Natural killer cell (primary cell): ENCODE measurements around the gene TRA2B. TPM values are rescaled to one million over a fixed set of nuclear protein-coding genes. Genes with fewer than 3 reads are reported as not detected.
A peak's percentile ranks its signal among the peaks of the same experiment; 100 is the strongest.

Source experiments
- ATAC-seq, 3 donors: fragments of 150-1000 bp in 2 of 3; fragments of 200-7000 bp in 1 of 3; cut with Tn5 transposase; 1 replicate in 1 of 3; 2 replicates in 2 of 3; pipeline ENCODE4 v1.10.0; 2021; ENCODE audit warnings: mild to moderate bottlenecking in 2 of 3, moderate library complexity in 2 of 3
- DNase-seq, 2 donors: peaks; one replicate each; pipeline versions ENCODE4 v3.0.0 to v3.0.0-alpha.2; 2013 to 2021; ENCODE audit warnings: mixed read lengths in 1 of 2
- H3K27ac ChIP-seq: one replicate; pipeline ENCODE4 v1.5.1; 2013; ENCODE audit warnings: mild to moderate bottlenecking, low read length
- H3K27me3 ChIP-seq: one replicate; pipeline ENCODE4 v1.6.1; 2013; ENCODE audit warnings: low read length; ENCODE audit not compliant: control insufficient read depth, insufficient read depth
- H3K36me3 ChIP-seq: one replicate; pipeline ENCODE4 v1.6.1; 2013; ENCODE audit warnings: low read length; ENCODE audit not compliant: control insufficient read depth, insufficient read depth
- H3K4me1 ChIP-seq: one replicate; pipeline ENCODE4 v1.6.1; 2013; ENCODE audit warnings: low read length; ENCODE audit not compliant: control insufficient read depth, insufficient read depth
- H3K4me3 ChIP-seq: one replicate; pipeline ENCODE4 v1.5.1; 2013; ENCODE audit warnings: low read length
- H3K9me3 ChIP-seq: one replicate; pipeline ENCODE4 v1.6.1; 2013; ENCODE audit warnings: low read length; ENCODE audit not compliant: control insufficient read depth, insufficient read depth
- H3K27ac Mint-ChIP-seq, 2 donors: one replicate each; pipeline ENCODE4 v1.8.0; 2022; ENCODE audit warnings: mild to moderate bottlenecking in 2 of 2, mixed read lengths in 2 of 2, moderate library complexity in 1 of 2
- H3K27me3 Mint-ChIP-seq, 2 donors: one replicate each; pipeline ENCODE4 v1.8.0; 2022; ENCODE audit warnings: low read depth in 2 of 2, mixed read lengths in 2 of 2
- H3K36me3 Mint-ChIP-seq: one replicate; pipeline ENCODE4 v1.8.0; 2022; ENCODE audit warnings: mixed read lengths
- H3K4me1 Mint-ChIP-seq, 2 donors: one replicate each; pipeline ENCODE4 v1.8.0; 2022; ENCODE audit warnings: mixed read lengths in 2 of 2
- H3K4me3 Mint-ChIP-seq: one replicate; pipeline ENCODE4 v1.8.0; 2022; ENCODE audit warnings: mild to moderate bottlenecking, moderate library complexity, mixed read lengths
- H3K9me3 Mint-ChIP-seq, 2 donors: one replicate each; pipeline ENCODE4 v1.8.0; 2022; ENCODE audit warnings: mixed read lengths in 2 of 2
- CTCF ChIP-seq: fragments of 200-600 bp; IDR thresholded peaks from one replicate; pipeline ENCODE4 v1.8.0; 2022; ENCODE audit warnings: antibody characterized with exemption
- WGBS: methylation state at CpG from one replicate; pipeline ENCODE4 v1.1.7; 2013; ENCODE audit warnings: missing lambda C conversion rate; ENCODE audit not compliant: insufficient coverage; 5-methylcytosine and 5-hydroxymethylcytosine counted together
- intact Hi-C: fragments of 100-400 bp; cut with micrococcal nuclease; formaldehyde crosslinking; loops from one replicate; pipeline ENCODE4 v1.14.2; 2022
- total RNA-seq, 4 donors: library from RNA; stranded (reverse); fragments of 120-200 nt in 1 of 4; gene quantifications; one replicate each; pipeline versions ENCODE4 v1.2.3 to v1.2.4, GENCODE V29; 2013 to 2022

Gene TRA2B
- total RNA-seq, 3 donors from 2014 or later (not counting 1 experiment from before 2014, with no cell fraction given): 565 to 669 (median 596) TPM

DNA sequence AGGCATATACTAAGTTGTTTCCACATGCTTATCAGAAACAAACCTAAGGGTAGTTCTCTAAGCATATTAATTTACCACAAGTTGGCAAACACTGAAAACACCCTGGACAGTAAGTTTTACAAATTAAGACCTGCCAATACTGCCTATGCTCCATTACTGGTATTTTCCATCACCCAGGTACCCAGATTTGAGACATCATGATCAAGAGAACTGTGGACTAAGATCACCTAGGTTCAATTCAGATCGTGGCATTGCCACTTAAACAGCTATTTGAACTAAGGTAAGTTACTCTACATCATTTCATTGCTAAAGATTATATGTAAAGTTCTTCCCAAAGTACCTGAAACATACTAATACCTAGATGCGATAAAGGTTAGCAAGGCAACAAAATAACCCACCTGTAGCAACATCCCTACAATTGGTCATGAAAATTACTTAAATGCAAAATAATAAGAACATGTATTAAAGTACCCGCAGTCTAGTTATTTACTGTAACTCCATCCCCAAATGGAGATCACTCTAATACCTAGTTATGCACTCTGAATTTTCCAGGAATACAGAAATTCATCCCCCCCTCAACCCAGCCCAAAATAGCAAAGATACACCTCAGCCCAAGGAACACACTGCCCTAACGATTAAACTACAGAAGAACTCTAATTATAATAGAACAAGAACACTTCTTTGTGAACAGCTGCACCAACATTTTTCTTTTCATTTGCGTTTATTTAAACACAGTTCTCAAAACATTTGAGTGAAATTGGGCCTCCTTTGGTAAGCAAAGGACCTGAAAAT lies 21.6 kb downstream of the TRA2B start:
- ATAC-seq: no peak
- TF ChIP-seq CTCF: no peak
- 96% methylated on average over 5 of the region's 5 CpGs for WGBS

GRCh38 chr3:185915642-185916041 lies 22.2 kb downstream of the TRA2B start:
- Mint-ChIP-seq H3K27me3 (no peaks in the 10 kb centered on the region), H3K4me3 (no peak overlapping the region), H3K4me1 (peaks cover 22 to 28% of the 10 kb centered on the region in 2 donors), H3K36me3 (peaks cover 29% of the 10 kb centered on the region), H3K27ac (peak overlapping the region; percentile 73 to 81), H3K9me3 (no peaks in the 10 kb centered on the region)
- Histone ChIP-seq H3K27me3 (no peaks in the 10 kb centered on the region), H3K27ac (no peak overlapping the region), H3K36me3 (peaks cover 74% of the 10 kb centered on the region), H3K4me3 (no peak overlapping the region), H3K9me3 (no peaks in the 10 kb centered on the region), H3K4me1 (no peaks in the 10 kb centered on the region)
- ATAC-seq (no peak), DNase-seq (no peak)
- intact Hi-C loops: loop anchor here (2.0 kb wide), 1 partner anchor 13 kb away; no protein-coding TSS in a partner anchor
- 98% methylated on average over 4 of the region's 4 CpGs for WGBS
- TF ChIP-seq CTCF: no peak

More for the DNA sequence above, 21.6 kb downstream of the TRA2B start:
- peaks cover 22 to 25% of the 10 kb centered on the region in 2 donors for H3K4me1 Mint-ChIP-seq
- DNase-seq: no peak
- H3K27me3 Mint-ChIP-seq: no peaks in the 10 kb centered on the region
- Histone ChIP-seq H3K4me1 (no peaks in the 10 kb centered on the region), H3K4me3 (no peak overlapping the region), H3K9me3 (no peaks in the 10 kb centered on the region), H3K27ac (no peak overlapping the region), H3K36me3 (peaks cover 80% of the 10 kb centered on the region), H3K27me3 (no peaks in the 10 kb centered on the region)
- H3K36me3 Mint-ChIP-seq: peaks cover 35% of the 10 kb centered on the region
- peak overlapping the region; percentile 73 to 81 for H3K27ac Mint-ChIP-seq
- H3K4me3 Mint-ChIP-seq: no peak overlapping the region
- intact Hi-C loops: no loop called here
- no peaks in the 10 kb centered on the region for H3K9me3 Mint-ChIP-seq

- WGBS: 94% methylated on average over 6 of the region's 6 CpGs
- H3K36me3 Mint-ChIP-seq: peaks cover 23% of the 10 kb centered on the region
- no peaks in the 10 kb centered on the region for H3K27me3 Mint-ChIP-seq
Observed at GRCh38 chr3:185914911-185915629, 22.7 kb downstream of the TRA2B start.

More at GRCh38 chr3:185914911-185915629, 22.7 kb downstream of the TRA2B start:
- Mint-ChIP-seq H3K9me3 (no peaks in the 10 kb centered on the region), H3K4me1 (peaks cover 28 to 34% of the 10 kb centered on the region in 2 donors), H3K4me3 (no peak overlapping the region), H3K27ac (peak overlapping the region; percentile 73 to 81)
- no peaks in the 10 kb centered on the region for H3K27me3 ChIP-seq
- peaks cover 68% of the 10 kb centered on the region for H3K36me3 ChIP-seq
- ATAC-seq (peak in 1 of 3 donors; percentile 9), DNase-seq (no peak)
- no peak overlapping the region for H3K4me3 ChIP-seq
- intact Hi-C loops: loop anchor here (2.0 kb wide), 1 partner anchor 14 kb away; no protein-coding TSS in a partner anchor
- TF ChIP-seq CTCF: no peak
- H3K9me3 ChIP-seq: no peaks in the 10 kb centered on the region
- no peak overlapping the region for H3K27ac ChIP-seq
- no peaks in the 10 kb centered on the region for H3K4me1 ChIP-seq
